Measurements from ENCODE around the gene PANK4.

PANK4 gene

GRCh38 chr1:2498648-2499047, 27.7 kb downstream of the PANK4 start:
- no peak for DNase-seq

- DNase-seq = no peak
These were observed 28.5 kb downstream of the PANK4 start for GRCh38 chr1:2497891-2498290.

DNA sequence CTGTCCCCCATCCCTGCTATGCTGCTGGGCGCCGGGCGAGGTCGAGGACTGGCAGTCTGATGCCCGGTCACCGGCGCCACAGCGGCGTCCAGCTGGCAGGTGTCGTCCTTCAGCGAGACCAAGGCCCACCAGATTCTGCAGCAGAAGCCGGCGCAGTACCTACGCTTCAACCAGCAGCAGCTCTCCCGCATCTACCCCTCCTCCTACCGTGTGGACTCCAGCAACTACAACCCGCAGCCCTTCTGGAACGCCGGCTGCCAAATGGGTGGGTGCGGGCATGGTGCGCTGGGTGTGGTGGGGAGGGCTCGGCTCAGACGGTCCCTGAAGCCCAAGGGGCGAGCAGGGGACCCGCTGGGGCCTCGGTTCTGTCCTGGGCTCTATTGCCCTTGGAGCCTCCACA, 29.6 kb downstream of the PANK4 start:
- DNase-seq = no peak

- DNase-seq = no peak
These were observed 30.2 kb downstream of the PANK4 start for GRCh38 chr1:2496087-2496622.

DNA sequence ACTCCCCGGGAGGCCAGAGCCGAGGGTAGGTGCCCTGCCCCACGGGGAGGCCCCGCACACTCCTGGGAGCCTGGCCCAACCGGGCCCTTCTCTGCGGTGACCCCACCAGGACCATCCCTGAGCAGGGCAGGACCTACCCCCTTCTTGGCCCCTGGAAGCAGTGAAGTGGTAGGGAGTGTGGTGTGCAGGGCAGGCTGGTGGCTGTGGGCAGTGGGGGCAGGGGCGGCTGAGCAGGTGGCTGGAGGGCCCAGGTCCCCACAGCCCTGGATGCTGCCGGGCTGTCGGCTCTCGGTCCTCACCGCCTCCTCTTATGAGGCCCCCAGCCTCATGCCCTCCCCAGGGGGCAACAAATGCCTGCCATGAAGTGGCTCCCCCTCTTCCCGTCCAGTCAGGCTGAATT, 30.9 kb downstream of the PANK4 start:
- no peak for DNase-seq

GRCh38 chr1:2495026-2495425, 31.4 kb downstream of the PANK4 start:
- DNase-seq = no peak

- DNase-seq = no peak
These were observed 32.1 kb downstream of the PANK4 start for GRCh38 chr1:2494323-2494693.

DNA sequence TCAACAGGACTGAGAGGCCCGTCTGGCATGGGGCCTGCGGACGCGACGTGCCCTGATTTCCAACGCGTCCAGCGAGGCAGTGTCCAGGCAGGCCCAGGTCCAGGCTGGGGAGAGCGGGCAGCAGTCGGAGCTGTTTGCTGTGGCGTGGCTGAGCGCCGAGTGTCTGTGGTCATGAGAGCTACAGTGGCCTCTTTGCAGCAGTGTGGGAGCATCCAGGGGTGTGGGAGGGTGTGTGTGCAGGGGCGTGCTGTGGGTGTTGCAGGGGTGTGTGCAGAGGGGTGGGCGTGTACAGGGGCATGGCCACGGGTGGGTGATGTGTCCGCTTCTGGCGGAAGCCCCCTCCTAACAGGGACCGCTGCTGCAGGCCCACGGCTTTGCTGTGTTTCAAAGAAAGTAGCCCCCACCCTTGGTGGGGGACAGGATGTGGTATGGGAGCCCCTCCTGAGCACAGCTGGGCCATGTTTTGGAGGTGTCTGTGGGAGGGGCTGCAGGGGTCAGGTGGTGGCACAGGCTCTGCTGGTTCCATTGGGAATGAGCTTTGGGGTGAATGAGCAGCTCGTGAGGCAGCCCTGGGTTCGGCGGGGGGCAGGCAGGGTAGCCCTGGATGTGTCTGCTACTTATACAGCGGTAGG, 32.6 kb downstream of the PANK4 start:
- DNase-seq = no peak

DNA sequence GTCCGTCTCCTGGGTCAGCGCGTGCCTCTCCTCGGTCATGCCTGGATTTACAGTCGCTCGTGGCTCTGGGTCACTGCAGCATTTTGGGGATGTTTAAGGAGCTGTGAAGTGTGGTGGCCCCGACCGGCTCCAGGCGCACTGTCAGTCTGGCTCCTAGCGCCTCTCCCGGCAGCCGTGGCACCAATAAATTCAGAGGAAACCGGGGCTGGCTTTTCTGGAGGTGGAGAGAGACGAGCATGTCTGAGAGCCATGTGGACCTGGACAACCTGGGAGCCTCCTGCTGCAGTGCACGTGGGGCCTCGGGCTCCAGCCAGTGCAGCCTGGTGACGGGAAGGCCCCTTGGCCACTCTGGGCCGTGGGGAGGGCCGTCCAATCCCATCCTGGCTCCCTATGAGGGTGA, 33.2 kb downstream of the PANK4 start:
- no peak for DNase-seq

- no peak for DNase-seq
These were observed 34.3 kb downstream of the PANK4 start for GRCh38 chr1:2492091-2492490.

DNA sequence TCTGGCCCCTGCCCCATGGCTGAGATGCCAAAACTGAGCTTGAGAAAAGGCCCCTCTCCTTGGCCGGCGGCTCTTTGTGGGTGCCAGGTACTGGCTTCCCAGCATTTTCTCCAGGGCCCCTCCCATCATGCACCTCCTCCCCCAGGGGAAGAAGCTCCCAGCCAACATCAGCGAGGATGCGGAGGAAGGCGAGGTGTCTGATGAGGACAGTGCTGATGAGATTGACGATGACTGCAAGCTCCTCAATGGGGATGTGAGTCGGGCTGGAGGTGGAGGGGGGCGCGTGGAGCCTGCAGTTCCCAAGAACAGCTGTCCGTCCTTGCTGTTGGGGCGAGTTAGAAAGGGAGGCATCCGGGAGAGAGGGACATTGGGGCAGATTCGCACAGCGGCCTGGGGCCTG, 36.8 kb downstream of the PANK4 start:
- DNase-seq = no peak

- DNase-seq = no peak
These were observed 37.7 kb downstream of the PANK4 start for GRCh38 chr1:2488688-2489087.

- no peak for DNase-seq
These were observed 39.8 kb downstream of the PANK4 start for GRCh38 chr1:2486558-2486957.

DNA sequence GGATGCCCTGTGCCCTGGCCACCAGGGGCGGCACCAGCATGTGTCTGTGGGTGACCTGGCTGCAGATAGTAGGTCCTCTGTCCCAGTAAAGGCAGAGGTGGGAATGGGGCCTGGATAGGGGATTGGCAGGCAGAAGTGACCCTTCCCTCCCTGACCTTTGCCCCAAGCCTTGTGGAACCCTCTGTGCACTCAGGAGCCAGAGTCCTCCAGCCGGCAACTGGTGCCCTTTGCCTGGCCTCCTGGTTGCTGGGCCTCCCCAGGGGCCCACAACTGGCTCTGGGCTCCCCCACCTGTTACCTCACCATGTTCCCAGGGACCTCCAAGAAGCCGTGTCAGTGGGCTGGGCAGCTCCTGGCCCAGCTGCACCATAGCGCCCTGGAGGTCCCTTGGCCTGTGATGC, 40.4 kb downstream of the PANK4 start:
- DNase-seq = no peak

- DNase-seq = no peak
These were observed 42.4 kb downstream of the PANK4 start for GRCh38 chr1:2483970-2484369.

DNA sequence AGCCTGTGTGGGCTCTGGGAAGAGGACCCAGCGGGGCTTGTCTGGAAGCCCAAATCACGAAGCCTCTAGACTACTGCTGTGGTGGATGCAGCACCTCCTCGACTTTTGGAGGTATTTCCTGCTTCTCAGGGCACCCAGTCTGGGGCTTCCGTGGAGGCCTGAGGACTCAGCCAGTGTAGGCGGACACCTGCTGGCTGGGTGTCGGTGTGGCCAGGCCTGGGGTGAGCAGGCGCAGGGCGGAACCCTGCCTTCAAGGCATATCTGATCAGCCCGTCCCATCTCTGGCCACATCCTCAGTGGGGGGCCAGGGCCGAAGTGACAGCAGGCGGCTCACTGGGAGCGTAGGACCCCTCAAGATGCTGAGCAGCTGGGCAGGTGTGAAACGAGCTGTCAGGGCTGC, 43.4 kb downstream of the PANK4 start:
- DNase-seq = no peak

DNA sequence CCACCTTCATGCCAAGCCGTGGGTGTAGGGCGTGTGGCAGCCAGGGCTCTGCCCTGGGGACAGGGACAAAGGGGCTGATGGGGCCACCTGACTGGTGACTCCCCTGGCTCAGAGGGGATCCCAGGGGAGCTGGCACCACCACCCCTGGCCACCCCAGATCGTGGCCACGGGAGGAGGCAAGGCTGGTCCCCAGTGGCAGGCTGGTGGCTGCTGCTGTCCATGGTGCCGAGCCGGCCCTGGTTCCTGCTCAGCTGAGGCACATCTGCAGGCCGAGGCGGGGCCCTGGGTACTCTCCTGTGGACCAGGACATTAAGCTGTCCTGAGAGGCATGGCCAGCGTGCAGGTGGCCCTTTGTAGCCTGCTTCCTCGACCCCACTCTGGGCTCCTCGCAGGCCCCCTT, 43.8 kb downstream of the PANK4 start:
- DNase-seq = no peak

DNA sequence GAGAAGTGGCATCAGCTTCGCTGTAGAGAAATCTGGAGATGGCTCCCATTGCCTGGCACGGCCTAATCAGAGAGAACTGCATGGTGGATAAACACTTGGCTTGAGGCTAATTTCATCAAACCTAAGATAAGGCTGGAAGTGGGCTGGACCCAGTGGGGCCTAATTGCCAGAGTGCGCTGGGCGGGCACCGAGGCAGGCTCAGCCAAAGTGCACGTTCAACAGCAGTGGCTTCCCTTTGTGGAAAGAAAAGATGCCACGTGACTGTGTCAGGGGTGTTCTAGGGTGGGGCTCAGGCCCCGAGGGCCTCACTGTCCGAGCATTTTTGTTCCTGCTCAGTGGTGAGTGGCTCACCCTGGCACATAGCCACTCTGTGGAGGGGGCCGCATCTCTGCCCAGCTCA, 44.5 kb downstream of the PANK4 start:
- no peak for DNase-seq

- DNase-seq = no peak
These were observed 45.4 kb downstream of the PANK4 start for GRCh38 chr1:2480986-2481364.

DNA sequence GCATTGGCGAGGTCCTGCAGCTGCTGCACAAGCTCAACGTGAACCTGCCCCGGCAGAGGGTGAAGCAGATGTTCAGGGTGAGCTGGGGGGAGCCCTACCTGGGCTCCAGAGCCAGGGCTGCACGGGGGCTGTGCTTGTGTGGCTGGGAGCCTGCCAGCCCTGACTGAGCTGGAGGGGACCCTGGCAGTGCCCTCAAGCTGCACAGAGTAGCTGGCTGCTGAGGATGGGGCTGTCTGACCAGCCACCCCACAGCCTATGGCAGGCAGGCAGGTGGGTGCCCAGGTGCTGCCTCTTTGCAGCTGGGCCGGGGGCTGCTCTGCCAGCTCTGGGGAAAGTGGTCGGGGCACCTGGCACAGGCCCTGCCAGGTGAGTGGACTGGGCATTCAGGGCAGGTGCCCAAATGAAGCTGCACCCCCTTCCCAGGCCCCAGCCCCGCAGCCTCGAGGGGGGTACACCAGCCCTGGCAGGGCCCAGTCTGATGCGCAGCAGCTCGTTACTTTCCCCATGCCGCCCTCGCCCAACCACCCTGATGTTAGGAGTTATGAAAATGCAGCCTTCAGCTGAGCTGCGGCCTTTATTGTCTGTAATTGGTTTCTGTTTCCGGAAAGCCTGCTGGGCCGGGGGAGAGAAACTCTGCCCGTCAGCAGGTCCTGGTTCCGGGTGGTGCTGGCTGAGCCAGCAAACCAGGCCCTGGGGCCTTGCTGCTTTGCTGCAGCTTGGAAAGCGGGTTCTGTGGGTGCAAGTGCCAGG, 46.0 kb downstream of the PANK4 start:
- DNase-seq = no peak

DNA sequence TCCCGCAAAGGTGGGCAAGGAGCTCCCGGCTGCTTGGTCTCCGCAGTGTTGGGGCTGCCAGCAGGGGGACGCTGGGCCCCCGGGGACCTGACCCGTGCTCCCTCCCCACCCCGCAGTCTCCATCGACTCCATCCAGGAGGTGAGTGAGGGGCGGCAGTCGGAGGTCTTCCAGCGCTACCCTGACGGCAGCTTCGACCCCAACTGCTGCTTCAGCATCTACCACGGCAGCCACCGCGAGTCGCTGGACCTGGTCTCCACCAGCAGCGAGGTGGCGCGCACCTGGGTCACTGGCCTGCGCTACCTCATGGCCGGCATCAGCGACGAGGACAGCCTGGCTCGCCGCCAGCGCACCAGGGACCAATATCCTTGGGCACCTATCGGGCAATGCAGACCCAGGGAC, 46.8 kb downstream of the PANK4 start:
- DNase-seq = no peak

DNA sequence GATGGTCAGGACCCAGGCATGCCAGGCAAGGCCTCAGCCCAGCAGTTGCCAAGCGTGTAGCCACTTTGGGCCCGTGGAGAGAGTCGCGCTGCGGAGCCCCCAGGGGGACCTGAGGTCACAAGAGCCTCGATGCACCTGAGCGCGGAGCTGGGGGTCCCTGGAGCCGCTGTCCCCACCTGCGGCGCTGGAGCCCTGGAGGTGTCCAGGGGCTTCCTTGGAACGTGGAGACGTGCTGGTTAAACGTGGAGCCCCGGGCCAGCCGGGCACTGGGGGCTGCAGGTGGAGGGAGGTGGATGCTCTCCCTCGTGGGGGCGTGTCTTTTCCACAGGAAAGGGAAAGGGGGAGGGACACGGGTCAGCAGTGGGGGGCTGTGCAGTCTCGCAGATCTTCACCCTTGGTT, 47.2 kb downstream of the PANK4 start:
- no peak for DNase-seq

- no peak for DNase-seq
These were observed 48.5 kb downstream of the PANK4 start for GRCh38 chr1:2477791-2478499.

- DNase-seq = no peak
These were observed 49.1 kb downstream of the PANK4 start for GRCh38 chr1:2477309-2477708.

Measured in right kidney (tissue), 1 donor.